Panc1 (cell line): Measurements from ENCODE around the gene CILP2. TPM values are rescaled to one million over a fixed set of nuclear protein-coding genes. Genes with fewer than 3 reads are reported as not detected.

Experiments
- ATAC-seq: fragments of 200-7000 bp; cut with Tn5 transposase; 2 replicates; pipeline ENCODE4 v1.9.1; 2020; ENCODE audit warnings: mild to moderate bottlenecking, moderate library complexity
- BruUV-seq: library from RNA; stranded (reverse); fragments of 400-500 nt; replicated peaks from 2 replicates; lab custom pipeline; 2021; lab: Mats Ljungman, UMichigan
- CTCF ChIA-PET: fragments of 300-600 bp; sonication (Branson Sonifier 250); formaldehyde crosslinking; loops from one replicate; lab custom pipeline; 2022; ENCODE audit warnings: antibody characterized with exemption; lab: Charles Lee
- POLR2A ChIA-PET: fragments of 300-600 bp; sonication (Branson Sonifier 250); formaldehyde crosslinking; loops from one replicate; lab custom pipeline; 2022; ENCODE audit warnings: antibody characterized with exemption; lab: Charles Lee
- DNase-seq: peaks from one replicate; pipeline ENCODE4 v3.0.0-alpha.2; 2010; ENCODE audit warnings: low read depth, low spot score
- H3K27ac ChIP-seq: 2 replicates; pipeline ENCODE4 v1.5.1; 2011; ENCODE audit warnings: mild to moderate bottlenecking, low read length, inconsistent platforms
- H3K27me3 ChIP-seq: fragments of 200-500 bp; sonication (Bioruptor generic); 2 replicates; pipeline ENCODE4 v1.6.0; 2014; ENCODE audit warnings: low read length, inconsistent platforms; ENCODE audit not compliant: control insufficient read depth, insufficient read depth
- H3K36me3 ChIP-seq: fragments of 200-500 bp; sonication (Bioruptor generic); 2 replicates; pipeline ENCODE4 v1.5.1; 2014; ENCODE audit warnings: inconsistent platforms, mild to moderate bottlenecking, low read length, moderate library complexity; ENCODE audit not compliant: control insufficient read depth, insufficient read depth
- H3K4me1 ChIP-seq: 2 replicates; pipeline ENCODE4 v1.5.1; 2011; ENCODE audit warnings: inconsistent platforms, mild to moderate bottlenecking, low read length, moderate library complexity; ENCODE audit not compliant: control insufficient read depth, insufficient read depth
- H3K4me3 ChIP-seq, 2 experiments: 2 replicates each; pipeline ENCODE4 v1.5.1; 2011 to 2012; ENCODE audit warnings: low read depth in 2 of 2, low read length in 2 of 2, mild to moderate bottlenecking in 2 of 2, inconsistent platforms in 1 of 2, moderate library complexity in 1 of 2
- H3K9me3 ChIP-seq: fragments of 200-500 bp; sonication (Bioruptor generic); 2 replicates; pipeline ENCODE4 v1.5.1; 2014; ENCODE audit warnings: low read depth, mild to moderate bottlenecking, inconsistent platforms, low read length, moderate library complexity; ENCODE audit not compliant: control insufficient read depth, insufficient read depth
- SIN3A ChIP-seq: IDR thresholded peaks from 2 replicates; pipeline ENCODE4 v1.6.1; 2012; ENCODE audit warnings: low read depth, mild to moderate bottlenecking, low read length, moderate library complexity, borderline replicate concordance; ENCODE audit not compliant: insufficient read depth
- in situ Hi-C: cut with HindIII; loops from 2 replicates; pipeline ENCODE4 v1.10.0; 2016; ENCODE audit warnings: low sequenced_read_pairs, low pct_unique_long_range_greater_than_20kb
- intact Hi-C: fragments of 100-400 bp; cut with micrococcal nuclease; formaldehyde crosslinking; loops from one replicate; pipeline ENCODE4 v1.10.0; 2022; ENCODE audit not compliant: unreplicated experiment
- total RNA-seq: library from RNA; stranded (reverse); gene quantifications from one replicate; pipeline ENCODE4 v1.2.1, GENCODE V29; 2021; ENCODE audit not compliant: unreplicated experiment

Gene CILP2
- total RNA-seq, 1 experiment from 2014 or later: 0.46 TPM

DNA sequence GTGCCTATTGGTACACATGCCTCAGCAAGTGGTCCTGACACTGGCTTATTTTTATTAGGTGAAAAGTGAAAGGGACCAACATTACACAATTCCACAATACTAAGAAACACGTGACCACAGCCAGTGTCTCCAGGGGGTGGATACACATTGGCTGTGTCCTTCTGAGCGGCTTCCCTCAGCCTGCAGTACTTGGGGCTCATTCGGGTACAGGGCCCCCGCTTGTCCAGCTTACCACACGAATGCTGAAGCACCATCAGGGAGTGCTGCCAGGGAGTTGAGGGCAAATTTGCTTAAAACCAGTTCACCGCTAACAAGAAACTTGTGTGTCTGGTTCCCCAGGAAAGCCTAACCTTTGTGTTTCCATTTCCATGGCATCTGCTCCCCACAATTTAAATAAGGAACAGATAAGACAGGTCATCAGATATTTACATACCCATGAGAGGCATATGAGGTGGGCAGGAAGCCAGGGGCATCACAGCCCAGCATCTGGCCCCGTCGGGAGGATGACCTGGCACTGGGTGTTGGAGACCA, 57.2 kb downstream of the CILP2 start:
- TF ChIP-seq SIN3A: no peak
- BruUV-seq: no TSS peak
- no peaks in the 10 kb centered on the region for H3K36me3 ChIP-seq
- intact Hi-C loops: no loop called here
- in situ Hi-C loops: no loop called here
- no peak overlapping the region for H3K27ac ChIP-seq
- peaks cover 10% of the 10 kb centered on the region for H3K4me1 ChIP-seq
- H3K4me3 ChIP-seq: no peak overlapping the region
- no peak for DNase-seq
- ChIA-PET POLR2A (no interaction called here), CTCF (no interaction called here)
- no peaks in the 10 kb centered on the region for H3K9me3 ChIP-seq
- no peaks in the 10 kb centered on the region for H3K27me3 ChIP-seq
- ATAC-seq: no peak

Other genes with a start within 250 kb of the CILP2 start
- gene SUGP1, start 217.8 kb upstream of the CILP2 start, total RNA-seq: 41.5 TPM
- gene MAU2, start 217.4 kb upstream of the CILP2 start, total RNA-seq: 38.0 TPM
- gene GATAD2A, start 132.6 kb upstream of the CILP2 start, total RNA-seq: 99.6 TPM
- gene TSSK6, start 22.7 kb upstream of the CILP2 start, total RNA-seq: 1.8 TPM
- 287 TPM for gene NDUFA13, start 22.0 kb upstream of the CILP2 start, total RNA-seq
- 6.1 TPM for gene YJEFN3, start 9.4 kb upstream of the CILP2 start, total RNA-seq
- gene PBX4, start 80.4 kb downstream of the CILP2 start, total RNA-seq: 8.3 TPM
- 16.0 TPM for gene LPAR2, start 90.0 kb downstream of the CILP2 start, total RNA-seq
- gene GMIP, start 105.4 kb downstream of the CILP2 start, total RNA-seq: 18.1 TPM
- gene ATP13A1, start 125.4 kb downstream of the CILP2 start, total RNA-seq: 62.3 TPM
- gene ZNF101, start 130.6 kb downstream of the CILP2 start, total RNA-seq: 15.6 TPM
- gene ZNF14, start 194.8 kb downstream of the CILP2 start, total RNA-seq: 5.6 TPM